ENCODE measurements around the gene KANSL3.

GRCh38 chr2:96602330-96602823, 35.7 kb downstream of the KANSL3 start:
- no peak for TF ChIP-seq POLR2A (IDR thresholded peaks at IDR 0.05)
- TF ChIP-seq CTCF (IDR thresholded peaks at IDR 0.05): no peak

All from adrenal gland (tissue), 5 donors.